Fibroblast of the conjunctiva (primary cell): ENCODE data around the gene VAT1L.

ENCODE experiments used
- DNase-seq: peaks from one replicate; pipeline ENCODE4 v3.0.0-alpha.2; 2010; ENCODE audit warnings: low read depth

The VAT1L gene

DNA sequence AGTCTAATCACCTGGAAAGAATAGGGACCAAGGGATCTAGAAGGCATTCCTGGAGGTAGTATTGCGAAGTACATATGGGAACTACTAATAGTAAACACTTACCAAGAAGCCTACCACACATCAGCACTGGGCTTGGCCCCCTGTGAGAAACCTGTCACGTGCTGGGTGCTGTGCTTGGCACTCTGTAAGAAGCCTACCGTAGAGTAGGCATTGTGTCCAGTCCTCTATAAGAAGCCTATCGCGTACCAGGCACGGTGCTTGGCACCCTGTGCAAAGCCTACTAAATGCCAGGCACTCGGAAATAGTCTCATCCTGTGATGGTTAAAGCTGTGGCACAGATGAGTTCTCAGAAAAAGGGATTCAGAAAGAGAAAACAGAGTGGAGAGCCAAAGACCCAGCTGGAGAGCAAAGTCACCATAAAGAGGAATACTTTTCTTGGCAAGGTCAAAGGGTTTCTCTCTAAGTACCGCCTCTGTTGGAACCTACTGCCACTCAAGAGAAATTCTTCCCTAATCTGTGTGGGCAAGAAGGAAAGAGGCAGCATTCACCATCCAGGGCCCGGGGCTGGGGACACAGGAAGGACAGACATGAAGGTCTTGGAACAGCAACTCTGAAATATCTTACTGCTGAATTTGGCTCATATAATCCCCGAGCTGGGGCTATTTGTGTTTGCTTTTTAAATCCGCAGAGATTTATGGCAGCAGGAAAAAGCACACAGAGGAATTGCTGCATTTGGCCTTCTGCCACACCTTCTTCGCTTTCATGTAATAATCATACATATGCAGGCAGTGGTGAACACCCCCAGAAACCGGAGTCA, 81.8 kb downstream of the VAT1L start:
- DNase-seq: no peak

- no peak for DNase-seq
These were observed 83.6 kb downstream of the VAT1L start for GRCh38 chr16:77871932-77872331.

GRCh38 chr16:77873066-77873465, 84.7 kb downstream of the VAT1L start:
- DNase-seq: no peak

DNA sequence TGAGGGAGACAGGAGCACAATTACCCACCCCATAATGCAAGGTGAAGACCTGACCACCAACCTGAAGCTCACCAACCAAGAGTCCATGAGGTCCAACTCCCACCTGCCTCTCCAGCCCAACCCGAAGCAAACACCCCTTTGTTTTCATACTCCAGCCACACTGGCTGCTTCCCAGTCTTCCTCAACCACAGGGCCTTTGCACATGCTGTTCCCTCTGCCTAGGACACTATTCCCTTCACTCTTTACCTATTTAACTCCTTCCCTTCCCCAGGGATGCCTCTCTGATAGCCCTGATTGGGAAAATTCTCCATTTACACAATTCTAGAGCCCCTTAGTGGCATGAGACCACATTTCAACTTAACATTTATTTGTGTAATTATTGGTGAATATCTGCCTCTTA, 86.0 kb downstream of the VAT1L start:
- no peak for DNase-seq

GRCh38 chr16:77876776-77877175, 88.4 kb downstream of the VAT1L start:
- DNase-seq: no peak

GRCh38 chr16:77877712-77878347, 89.5 kb downstream of the VAT1L start:
- no peak for DNase-seq

- DNase-seq: no peak
These were observed 93.1 kb downstream of the VAT1L start for GRCh38 chr16:77881355-77882030.

- DNase-seq: no peak
These were observed 94.0 kb downstream of the VAT1L start for GRCh38 chr16:77882358-77882757.

GRCh38 chr16:77885571-77886295, 97.4 kb downstream of the VAT1L start:
- DNase-seq: peak; percentile 62

- DNase-seq: no peak
These were observed 100.5 kb downstream of the VAT1L start for GRCh38 chr16:77888871-77889270.

DNA sequence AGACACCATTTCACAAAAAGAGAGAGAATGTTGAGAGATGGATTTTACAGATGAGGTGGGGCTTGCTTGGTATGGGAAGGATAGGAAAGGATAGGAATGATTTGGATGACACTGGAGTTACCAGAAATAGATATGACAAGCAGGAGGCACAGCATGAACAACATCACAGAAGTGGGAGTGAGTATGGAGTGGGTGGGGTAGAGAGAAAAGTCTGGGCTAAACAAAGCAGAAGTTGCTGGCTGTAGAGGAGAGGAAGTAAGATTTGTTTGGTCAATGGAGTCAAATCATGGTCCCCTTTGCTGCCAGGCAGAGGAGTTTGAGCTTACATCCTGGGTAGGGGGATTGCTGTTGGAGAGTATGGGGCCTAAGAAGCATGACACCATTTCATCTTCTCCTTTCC, 101.7 kb downstream of the VAT1L start:
- DNase-seq: no peak

- DNase-seq: no peak
These were observed 105.8 kb downstream of the VAT1L start for GRCh38 chr16:77894162-77894561.

DNA sequence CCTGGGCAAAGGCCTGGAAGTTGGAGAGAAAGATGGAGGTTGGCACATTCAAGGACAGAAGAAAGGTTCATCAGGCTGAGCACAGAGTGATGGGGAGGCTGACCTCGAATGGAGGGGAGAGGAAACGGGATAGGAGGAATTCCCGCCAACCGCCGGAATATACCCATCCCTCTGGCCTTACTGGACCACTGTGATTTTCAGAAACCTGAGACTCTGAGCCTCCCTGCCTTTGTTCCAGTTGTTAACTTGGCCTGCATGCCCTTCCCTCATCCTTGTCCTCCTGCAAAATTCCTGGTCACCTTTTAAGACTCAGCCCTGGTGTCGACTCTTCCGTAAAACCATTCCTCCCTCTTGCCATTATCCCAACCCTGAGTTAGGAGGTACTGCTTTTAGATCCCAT, 107.6 kb downstream of the VAT1L start:
- DNase-seq: no peak

GRCh38 chr16:77896415-77897128, 108.2 kb downstream of the VAT1L start:
- DNase-seq: no peak

GRCh38 chr16:77897129-77897437, 108.7 kb downstream of the VAT1L start:
- DNase-seq: peak; percentile 67

- no peak for DNase-seq
These were observed 109.7 kb downstream of the VAT1L start for GRCh38 chr16:77897831-77898605.

DNA sequence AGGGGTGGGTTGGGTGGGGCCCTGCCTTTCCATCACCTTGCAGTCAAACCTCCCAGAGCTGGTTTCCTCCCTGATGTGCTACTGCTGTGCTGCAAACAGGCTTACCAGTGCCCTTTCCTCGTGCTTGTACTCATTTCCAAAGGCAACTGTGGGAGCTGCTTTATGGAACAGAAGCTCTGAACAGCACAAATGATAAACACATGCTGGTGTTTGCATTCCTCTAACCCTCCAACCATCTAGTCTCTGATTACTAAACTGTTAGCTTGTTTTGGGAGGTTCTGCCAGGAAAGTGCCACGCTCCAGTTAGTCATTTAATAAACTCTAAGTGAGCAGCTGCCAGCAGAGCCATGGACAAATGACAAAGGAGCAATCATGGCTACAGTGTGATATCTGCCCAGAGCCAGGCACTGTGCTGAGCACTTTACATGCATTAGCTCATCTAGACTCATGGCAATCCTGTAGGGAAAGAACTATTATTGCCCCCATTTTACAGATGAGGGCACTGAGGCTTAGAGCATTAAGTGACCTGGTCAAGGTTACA, 110.4 kb downstream of the VAT1L start:
- DNase-seq: peak; percentile 72

DNA sequence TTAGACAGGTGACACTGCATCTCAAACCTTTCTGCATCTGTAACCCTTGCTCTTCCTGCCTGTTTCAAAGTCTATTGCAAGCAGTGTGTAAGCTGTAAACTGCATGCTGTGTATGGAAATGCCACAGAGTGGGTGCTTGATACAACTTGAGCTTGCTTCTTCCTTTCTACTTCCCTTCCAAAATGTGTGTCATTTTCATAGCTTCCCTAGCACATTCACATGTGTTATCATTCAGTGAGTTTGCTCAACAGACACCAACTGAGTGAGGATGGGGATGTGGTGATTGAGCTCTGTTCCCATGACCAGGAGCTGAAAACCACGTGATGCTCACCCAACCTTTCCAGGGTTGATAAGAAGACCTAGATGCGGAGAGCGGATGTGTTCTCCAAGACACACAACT, 111.1 kb downstream of the VAT1L start:
- DNase-seq: no peak

DNA sequence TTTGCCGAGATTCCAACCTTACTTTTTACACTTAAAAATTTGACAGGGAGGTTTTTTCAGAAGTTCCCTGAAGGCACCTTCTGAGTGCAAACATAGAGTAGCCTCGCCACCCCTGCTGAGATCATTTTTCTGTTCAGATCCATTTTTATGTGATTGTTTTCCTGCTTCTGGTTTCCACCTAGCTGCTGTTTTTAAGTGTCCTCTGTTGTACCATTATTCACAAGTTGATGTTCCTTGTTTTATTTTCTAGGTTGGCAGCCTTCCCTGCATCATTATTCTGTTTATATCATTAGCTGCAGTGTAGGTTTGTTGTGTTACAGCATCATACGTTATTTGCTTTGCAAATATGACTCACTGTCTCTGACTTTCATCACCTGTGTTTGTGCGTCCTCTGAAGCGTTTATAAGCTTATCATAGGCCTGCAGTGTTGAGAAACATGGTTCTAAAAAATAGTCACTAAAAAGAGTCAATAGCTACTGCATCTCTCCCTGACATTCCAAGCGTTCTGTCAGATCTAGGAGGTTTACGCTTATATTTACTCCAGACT, 117.1 kb downstream of the VAT1L start:
- no peak for DNase-seq

GRCh38 chr16:77910021-77910420, 121.7 kb downstream of the VAT1L start:
- DNase-seq: no peak

- DNase-seq: no peak
These were observed 124.3 kb downstream of the VAT1L start for GRCh38 chr16:77912617-77913016.
